WERI-Rb-1 (cell line): ENCODE data around the gene ACTN4.
A peak's percentile ranks its signal among the peaks of the same experiment; 100 is the strongest.

Experiments
- DNase-seq: peaks from one replicate; pipeline ENCODE4 v3.0.0-alpha.2; 2020
- H3K27ac ChIP-seq: fragments of 250-450 bp; sonication (Bioruptor Pico); 2 replicates; pipeline ENCODE4 v1.5.1; 2020; ENCODE audit warnings: mild to moderate bottlenecking, moderate library complexity
- H3K27me3 ChIP-seq: fragments of 250-450 bp; sonication (Bioruptor Pico); 2 replicates; pipeline ENCODE4 v1.5.1; 2021; ENCODE audit warnings: mild to moderate bottlenecking, low read depth, moderate library complexity; ENCODE audit not compliant: insufficient read depth, severe bottlenecking
- H3K36me3 ChIP-seq: fragments of 250-450 bp; sonication (Bioruptor Pico); 2 replicates; pipeline ENCODE4 v1.5.1; 2020; ENCODE audit warnings: mild to moderate bottlenecking, moderate library complexity
- H3K4me3 ChIP-seq: 2 replicates; pipeline ENCODE4 v1.5.1; 2011; ENCODE audit warnings: low read depth, mild to moderate bottlenecking, control low read depth, low read length
- H3K9me3 ChIP-seq: fragments of 250-450 bp; sonication (Bioruptor Pico); 2 replicates; pipeline ENCODE4 v1.5.1; 2021; ENCODE audit warnings: mild to moderate bottlenecking, moderate library complexity; ENCODE audit not compliant: severe bottlenecking
- CTCF ChIP-seq: IDR thresholded peaks from 2 replicates; pipeline ENCODE4 v1.5.1; 2011; ENCODE audit warnings: low read depth, mild to moderate bottlenecking, control low read depth, inconsistent platforms, low read length

The ACTN4 gene

GRCh38 chr19:38736413-38737280 is 89.2 kb downstream of the ACTN4 start:
- no peaks in the 10 kb centered on the region for H3K27me3 ChIP-seq
- DNase-seq: peak; percentile 88
- H3K4me3 ChIP-seq: peak overlapping the region; percentile 41
- H3K9me3 ChIP-seq: no peaks in the 10 kb centered on the region
- H3K27ac ChIP-seq: no peak overlapping the region
- peaks cover 11% of the 10 kb centered on the region for H3K36me3 ChIP-seq
- TF ChIP-seq CTCF: no peak

GRCh38 chr19:38737281-38737865 is 89.9 kb downstream of the ACTN4 start:
- H3K9me3 ChIP-seq: no peaks in the 10 kb centered on the region
- peaks cover 4% of the 10 kb centered on the region for H3K36me3 ChIP-seq
- H3K27ac ChIP-seq: no peak overlapping the region
- peak overlapping the region; percentile 5; the same call in 1 of the 2 replicates for H3K4me3 ChIP-seq
- no peaks in the 10 kb centered on the region for H3K27me3 ChIP-seq
- TF ChIP-seq CTCF: no peak
- DNase-seq: no peak

GRCh38 chr19:38737921-38738737 is 90.7 kb downstream of the ACTN4 start:
- Histone ChIP-seq H3K36me3 (no peaks in the 10 kb centered on the region), H3K27ac (no peak overlapping the region), H3K9me3 (no peaks in the 10 kb centered on the region), H3K27me3 (no peaks in the 10 kb centered on the region), H3K4me3 (no peak overlapping the region)
- TF ChIP-seq CTCF: 0 out of 2 replicates have a peak, but pooled peaks have one; percentile 6
- no peak for DNase-seq

DNA sequence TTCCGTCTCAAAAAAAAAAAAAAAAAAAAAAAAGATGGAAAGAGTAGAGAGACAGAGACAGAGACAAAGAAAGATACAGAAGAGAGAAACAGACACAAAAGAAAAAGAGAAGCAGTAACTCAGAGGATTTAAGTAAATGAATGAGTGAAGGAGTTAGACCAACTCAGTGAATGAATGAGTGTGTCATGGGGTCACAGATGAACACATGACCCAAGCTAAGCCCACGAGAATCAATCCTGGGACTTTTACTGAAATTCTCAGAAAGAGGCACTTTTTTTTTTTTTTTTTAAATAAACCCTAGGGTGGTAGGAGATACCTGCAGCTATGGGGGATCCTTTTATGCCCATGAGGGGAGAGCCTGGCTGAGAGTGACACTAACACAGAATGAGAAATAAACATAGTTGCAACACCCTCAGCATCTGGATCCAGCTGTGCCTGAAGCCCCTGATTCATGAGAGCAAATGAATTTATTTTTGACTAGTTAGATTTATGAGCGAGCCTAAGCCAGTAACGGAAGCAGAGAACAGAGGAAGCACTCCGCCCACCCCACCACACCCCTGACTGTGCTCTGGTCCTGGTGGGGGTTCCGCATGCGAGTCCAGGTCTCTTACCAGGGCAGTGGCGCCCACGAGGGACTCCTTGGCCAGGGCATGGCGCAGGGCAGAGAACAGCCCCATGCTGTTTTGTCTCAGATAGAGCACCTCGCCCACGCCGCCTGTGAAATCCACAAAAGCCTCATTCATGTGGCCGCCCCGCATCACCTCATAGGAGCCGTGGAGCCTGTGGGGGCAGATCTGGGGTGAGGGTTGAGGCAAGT is 92.2 kb downstream of the ACTN4 start:
- DNase-seq: no peak
- Histone ChIP-seq H3K9me3 (no peaks in the 10 kb centered on the region), H3K36me3 (no peaks in the 10 kb centered on the region), H3K27me3 (no peaks in the 10 kb centered on the region), H3K27ac (no peak overlapping the region), H3K4me3 (no peak overlapping the region)
- TF ChIP-seq CTCF: no peak

- H3K27ac ChIP-seq: no peak overlapping the region
- no peaks in the 10 kb centered on the region for H3K36me3 ChIP-seq
- H3K27me3 ChIP-seq: no peaks in the 10 kb centered on the region
- H3K9me3 ChIP-seq: no peaks in the 10 kb centered on the region
- TF ChIP-seq CTCF: no peak
- no peak for DNase-seq
- no peak overlapping the region for H3K4me3 ChIP-seq
Measured at GRCh38 chr19:38740257-38740592, 92.8 kb downstream of the ACTN4 start.
